Tibial artery (tissue), 4 donors: ENCODE data around the gene BCAS1.

Experiments used
- DNase-seq, 2 donors: peaks; one replicate each; pipeline ENCODE4 v3.0.0-alpha.2; 2019
- H3K27ac ChIP-seq, 2 donors: fragments of 200-600 bp; sonication (generic) in 1 of 2; 1 replicate in 1 of 2; 2 replicates in 1 of 2; pipeline ENCODE4 v1.5.1; 2018 to 2019; ENCODE audit warnings: mild to moderate bottlenecking in 1 of 2
- H3K27me3 ChIP-seq, 2 donors: fragments of 200-600 bp; sonication (generic) in 1 of 2; one replicate each; pipeline versions ENCODE4 v1.5.1 to v1.6.0; 2016 to 2019
- H3K36me3 ChIP-seq, 3 donors: fragments of 200-600 bp; sonication (generic) in 2 of 3; one replicate each; pipeline ENCODE4 v1.5.1; 2016 to 2019; ENCODE audit warnings: mild to moderate bottlenecking in 2 of 3
- H3K4me1 ChIP-seq, 4 donors: fragments of 200-600 bp; sonication (generic) in 2 of 4; 1 replicate in 3 of 4; 2 replicates in 1 of 4; pipeline ENCODE4 v1.5.1; 2016 to 2019
- H3K4me3 ChIP-seq, 2 donors: fragments of 200-600 bp; sonication (generic) in 1 of 2; 1 replicate in 1 of 2; 2 replicates in 1 of 2; pipeline ENCODE4 v1.5.1; 2018 to 2019; ENCODE audit warnings: mild to moderate bottlenecking in 2 of 2
- H3K9me3 ChIP-seq, 3 donors: fragments of 200-600 bp; sonication (generic) in 1 of 3; one replicate each; pipeline ENCODE4 v1.5.1; 2016 to 2019
- intact Hi-C: fragments of 100-400 bp; cut with DNase I; formaldehyde crosslinking; loops from one replicate; pipeline ENCODE4 v1.15.0; 2023; ENCODE audit warnings: low total_unique reads
- TF ChIP-seq, protein P1 (sequence below), 2 experiments: fragments of 200-600 bp in 1 of 2; fragments of 450-650 bp in 1 of 2; IDR thresholded peaks; one replicate each; pipeline ENCODE4 v1.5.1; 2017 to 2019; ENCODE audit warnings: antibody characterized with exemption in 2 of 2, mild to moderate bottlenecking in 1 of 2, moderate library complexity in 1 of 2

BCAS1 gene

DNA sequence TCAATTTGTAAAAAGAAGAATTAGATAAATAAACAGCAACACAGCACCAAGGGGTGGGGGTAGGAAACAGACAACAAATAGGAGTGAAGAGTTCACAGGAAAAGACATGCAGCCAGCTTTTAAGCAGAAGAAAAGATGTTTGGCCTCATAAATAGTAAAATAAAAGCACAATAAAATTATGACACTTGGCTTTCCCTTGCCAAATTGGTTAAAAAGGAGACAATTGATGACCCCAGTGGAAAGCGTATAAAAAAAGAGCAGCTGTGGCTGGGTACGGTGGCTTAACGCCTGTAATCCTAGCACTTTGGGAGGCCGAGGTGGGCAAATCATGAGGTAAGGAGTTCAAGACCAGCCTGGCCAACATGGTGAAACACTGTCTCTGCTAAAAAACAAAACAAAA lies 29.1 kb downstream of the BCAS1 start:
- no peaks in the 10 kb centered on the region for H3K36me3 ChIP-seq
- H3K9me3 ChIP-seq, result no peaks in the 10 kb centered on the region
- intact Hi-C loops, result no loop called here
- TF ChIP-seq, protein P1, sequence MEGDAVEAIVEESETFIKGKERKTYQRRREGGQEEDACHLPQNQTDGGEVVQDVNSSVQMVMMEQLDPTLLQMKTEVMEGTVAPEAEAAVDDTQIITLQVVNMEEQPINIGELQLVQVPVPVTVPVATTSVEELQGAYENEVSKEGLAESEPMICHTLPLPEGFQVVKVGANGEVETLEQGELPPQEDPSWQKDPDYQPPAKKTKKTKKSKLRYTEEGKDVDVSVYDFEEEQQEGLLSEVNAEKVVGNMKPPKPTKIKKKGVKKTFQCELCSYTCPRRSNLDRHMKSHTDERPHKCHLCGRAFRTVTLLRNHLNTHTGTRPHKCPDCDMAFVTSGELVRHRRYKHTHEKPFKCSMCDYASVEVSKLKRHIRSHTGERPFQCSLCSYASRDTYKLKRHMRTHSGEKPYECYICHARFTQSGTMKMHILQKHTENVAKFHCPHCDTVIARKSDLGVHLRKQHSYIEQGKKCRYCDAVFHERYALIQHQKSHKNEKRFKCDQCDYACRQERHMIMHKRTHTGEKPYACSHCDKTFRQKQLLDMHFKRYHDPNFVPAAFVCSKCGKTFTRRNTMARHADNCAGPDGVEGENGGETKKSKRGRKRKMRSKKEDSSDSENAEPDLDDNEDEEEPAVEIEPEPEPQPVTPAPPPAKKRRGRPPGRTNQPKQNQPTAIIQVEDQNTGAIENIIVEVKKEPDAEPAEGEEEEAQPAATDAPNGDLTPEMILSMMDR (IDR thresholded peaks at IDR 0.05), result no peak
- H3K27me3 ChIP-seq, result no peaks in the 10 kb centered on the region
- no peak overlapping the region for H3K27ac ChIP-seq
- DNase-seq, result no peak
- no peak overlapping the region for H3K4me3 ChIP-seq
- peaks cover 0 to 9% (median 0%) of the 10 kb centered on the region in 4 donors for H3K4me1 ChIP-seq

DNA sequence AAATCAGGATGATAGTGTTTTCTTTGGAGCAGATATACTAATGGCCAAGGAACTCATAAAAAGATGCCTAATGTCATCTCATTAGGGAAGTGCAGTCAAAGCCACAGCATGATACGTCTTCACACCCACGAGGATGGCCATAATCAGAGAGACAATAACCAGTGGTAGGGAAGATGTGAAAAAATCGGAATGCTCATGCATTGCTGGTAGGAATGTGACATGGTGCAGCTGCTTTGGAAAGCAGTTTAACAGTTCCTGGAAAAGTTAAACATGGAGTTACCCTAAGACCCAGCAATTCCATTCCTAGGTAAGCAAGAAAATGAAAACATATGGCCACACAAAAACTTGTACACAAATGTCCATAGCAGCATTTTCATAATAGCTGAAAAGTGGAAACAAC lies 29.9 kb downstream of the BCAS1 start:
- H3K36me3 ChIP-seq, result no peaks in the 10 kb centered on the region
- no peak for DNase-seq
- H3K4me1 ChIP-seq, result peaks cover 0 to 9% (median 0%) of the 10 kb centered on the region in 4 donors
- intact Hi-C loops, result no loop called here
- no peak overlapping the region for H3K27ac ChIP-seq
- TF ChIP-seq, protein P1 (IDR thresholded peaks at IDR 0.05), result no peak
- no peaks in the 10 kb centered on the region for H3K9me3 ChIP-seq
- H3K27me3 ChIP-seq, result no peaks in the 10 kb centered on the region
- H3K4me3 ChIP-seq, result no peak overlapping the region

DNA sequence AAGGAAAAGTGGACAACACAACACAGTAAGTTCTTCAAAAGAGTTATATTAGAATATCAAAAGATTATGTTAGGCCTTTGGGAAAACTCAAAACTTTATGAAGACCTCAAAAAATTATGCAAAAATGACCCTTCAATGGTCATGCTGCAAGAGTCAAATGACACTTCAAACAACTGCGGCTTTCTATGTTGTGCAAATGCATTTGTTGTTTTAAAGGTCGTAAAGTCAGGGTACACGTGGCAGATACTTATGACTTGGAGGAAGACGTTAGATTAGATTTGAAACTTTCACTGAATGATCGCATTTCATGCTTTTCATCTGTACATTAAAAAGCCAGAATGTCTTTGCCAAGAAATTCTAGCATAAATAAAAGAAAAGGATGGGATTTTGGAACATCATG lies 31.4 kb downstream of the BCAS1 start:
- Histone ChIP-seq H3K4me1 (peaks cover 0 to 3% (median 0%) of the 10 kb centered on the region in 4 donors), H3K27ac (no peak overlapping the region), H3K4me3 (no peak overlapping the region), H3K36me3 (no peaks in the 10 kb centered on the region), H3K27me3 (no peaks in the 10 kb centered on the region), H3K9me3 (no peaks in the 10 kb centered on the region)
- TF ChIP-seq, protein P1 (IDR thresholded peaks at IDR 0.05), result no peak
- DNase-seq, result no peak
- intact Hi-C loops, result loop anchor here (10.0 kb wide), 1 partner anchor 56 kb away; no protein-coding TSS in a partner anchor

DNA sequence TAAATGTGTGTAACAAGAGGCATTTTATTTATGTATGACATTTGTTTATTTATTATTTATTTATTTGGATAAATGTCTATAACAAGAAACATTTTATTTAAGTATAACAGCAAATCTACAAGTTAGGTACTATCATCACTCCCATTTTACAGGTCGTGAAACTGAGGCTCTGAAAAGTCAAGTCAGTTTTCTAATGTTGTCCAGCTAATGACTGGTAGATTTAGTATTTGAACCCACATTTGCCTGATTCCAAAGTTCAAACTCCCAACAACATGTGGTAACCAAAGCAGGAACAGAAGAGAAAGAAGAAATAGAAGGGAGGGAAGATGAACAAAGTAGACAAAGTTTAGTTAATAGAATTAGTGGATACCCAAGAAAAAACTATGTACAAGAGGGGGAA lies 32.9 kb downstream of the BCAS1 start:
- intact Hi-C loops, result loop anchor here (10.0 kb wide), 1 partner anchor 57 kb away; no protein-coding TSS in a partner anchor
- TF ChIP-seq, protein P1 (IDR thresholded peaks at IDR 0.05), result no peak

DNA sequence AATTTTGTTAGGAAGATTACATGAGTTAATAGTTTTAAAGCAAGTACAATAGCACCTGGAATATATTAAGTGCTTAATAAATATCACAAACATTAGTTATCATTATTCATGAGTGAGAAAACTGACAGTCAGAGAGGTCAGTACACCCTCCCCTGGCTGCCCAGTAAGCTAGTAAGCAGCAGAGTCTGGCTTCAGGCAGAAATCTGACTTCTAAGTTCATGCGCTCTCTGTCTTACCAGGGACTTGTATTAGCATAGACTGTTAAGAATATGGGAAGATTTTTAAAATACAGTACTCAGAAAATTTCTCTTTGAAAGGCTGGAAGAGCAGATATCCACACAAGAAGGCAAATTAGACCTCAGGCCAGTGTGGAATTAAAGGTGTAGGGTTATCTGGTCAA lies 40.8 kb downstream of the BCAS1 start:
- H3K27ac ChIP-seq, result no peak overlapping the region

More for the DNA sequence above, 32.9 kb downstream of the BCAS1 start:
- H3K36me3 ChIP-seq, result no peaks in the 10 kb centered on the region
- H3K27ac ChIP-seq, result no peak overlapping the region
- H3K4me3 ChIP-seq, result no peak overlapping the region
- no peaks in the 10 kb centered on the region for H3K9me3 ChIP-seq
- no peaks in the 10 kb centered on the region for H3K4me1 ChIP-seq
- no peaks in the 10 kb centered on the region for H3K27me3 ChIP-seq
- no peak for DNase-seq

More for the DNA sequence above, 40.8 kb downstream of the BCAS1 start:
- H3K4me3 ChIP-seq, result no peak overlapping the region
- H3K4me1 ChIP-seq, result no peaks in the 10 kb centered on the region
- DNase-seq, result no peak
- TF ChIP-seq, protein P1 (IDR thresholded peaks at IDR 0.05), result no peak
- peaks cover 0 to 5% (median 0%) of the 10 kb centered on the region in 3 donors for H3K9me3 ChIP-seq
- intact Hi-C loops, result loop anchor here (10.0 kb wide), 1 partner anchor 65 kb away; no protein-coding TSS in a partner anchor
- peaks cover 0 to 6% of the 10 kb centered on the region in 2 donors for H3K27me3 ChIP-seq
- no peaks in the 10 kb centered on the region for H3K36me3 ChIP-seq
